ENCODE data around the gene PPP2R2C.
A peak's percentile ranks its signal among the peaks of the same experiment; 100 is the strongest.

Gene PPP2R2C

GRCh38 chr4:6472387-6473263, at the start of gene PPP2R2C:
Gene PPP2R2C (minus strand): TSS chr4:6472614. CDS start chr4:6472229, 385 bp downstream.
- TF ChIP-seq JUND (IDR thresholded peaks at IDR 0.05; ENCODE audit: low read depth): no peak

GRCh38 chr4:6520978-6521377, 48.6 kb upstream of the PPP2R2C start:
- no peak for TF ChIP-seq JUND (IDR thresholded peaks at IDR 0.05; ENCODE audit: low read depth)
- in situ Hi-C loops (cut with HindIII; ENCODE audit: low pct_unique_long_range_greater_than_20kb, low sequenced_read_pairs): no loop called here
- DNase-seq (ENCODE audit: low read depth in 1 of 2, low spot score in 1 of 2): no peak

More at GRCh38 chr4:6472387-6473263, at the start of gene PPP2R2C:
- peak; percentile 48 to 69 for DNase-seq (ENCODE audit: low read depth in 1 of 2, low spot score in 1 of 2)
- in situ Hi-C loops (cut with HindIII; ENCODE audit: low pct_unique_long_range_greater_than_20kb, low sequenced_read_pairs): no loop called here

- DNase-seq (ENCODE audit: low read depth in 1 of 2, low spot score in 1 of 2): no peak
- in situ Hi-C loops (cut with HindIII; ENCODE audit: low pct_unique_long_range_greater_than_20kb, low sequenced_read_pairs): no loop called here
Measured at GRCh38 chr4:6520051-6520636, 47.7 kb upstream of the PPP2R2C start.

DNA sequence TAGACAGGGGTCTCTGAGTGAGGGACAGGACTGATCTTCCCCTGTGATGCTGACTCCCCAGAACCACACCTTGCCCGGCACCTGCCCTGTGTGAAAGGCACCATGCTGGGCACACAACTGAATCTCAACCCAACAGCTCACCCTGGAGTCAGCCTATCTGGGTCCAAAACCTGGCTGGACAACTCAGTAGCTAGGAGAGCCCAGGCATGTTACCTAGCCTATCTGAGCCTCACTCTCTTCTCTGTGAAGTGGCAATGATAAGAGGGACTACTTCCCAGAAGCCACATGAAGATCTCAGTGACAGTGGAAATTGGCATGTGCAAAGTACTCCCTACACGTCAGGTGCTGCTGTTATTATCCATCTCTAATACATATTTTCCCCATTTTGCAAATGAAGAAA, 44.8 kb upstream of the PPP2R2C start:
- no peak for TF ChIP-seq JUND (IDR thresholded peaks at IDR 0.05; ENCODE audit: low read depth)
- DNase-seq (ENCODE audit: low read depth in 1 of 2, low spot score in 1 of 2): no peak
- in situ Hi-C loops (cut with HindIII; ENCODE audit: low pct_unique_long_range_greater_than_20kb, low sequenced_read_pairs): no loop called here

More at GRCh38 chr4:6520051-6520636, 47.7 kb upstream of the PPP2R2C start:
- no peak for TF ChIP-seq JUND (IDR thresholded peaks at IDR 0.05; ENCODE audit: low read depth)

- DNase-seq (ENCODE audit: low read depth in 1 of 2, low spot score in 1 of 2): no peak
- in situ Hi-C loops (cut with HindIII; ENCODE audit: low pct_unique_long_range_greater_than_20kb, low sequenced_read_pairs): no loop called here
- no peak for TF ChIP-seq JUND (IDR thresholded peaks at IDR 0.05; ENCODE audit: low read depth)
Measured at GRCh38 chr4:6516762-6517161, 44.3 kb upstream of the PPP2R2C start.

- DNase-seq (ENCODE audit: low read depth in 1 of 2, low spot score in 1 of 2): no peak
- no peak for TF ChIP-seq JUND (IDR thresholded peaks at IDR 0.05; ENCODE audit: low read depth)
- in situ Hi-C loops (cut with HindIII; ENCODE audit: low pct_unique_long_range_greater_than_20kb, low sequenced_read_pairs): no loop called here
Measured at GRCh38 chr4:6516281-6516680, 43.9 kb upstream of the PPP2R2C start.

- DNase-seq (ENCODE audit: low read depth in 1 of 2, low spot score in 1 of 2): no peak
- no peak for TF ChIP-seq JUND (IDR thresholded peaks at IDR 0.05; ENCODE audit: low read depth)
- in situ Hi-C loops (cut with HindIII; ENCODE audit: low pct_unique_long_range_greater_than_20kb, low sequenced_read_pairs): no loop called here
Measured at GRCh38 chr4:6513678-6514077, 41.3 kb upstream of the PPP2R2C start.

DNA sequence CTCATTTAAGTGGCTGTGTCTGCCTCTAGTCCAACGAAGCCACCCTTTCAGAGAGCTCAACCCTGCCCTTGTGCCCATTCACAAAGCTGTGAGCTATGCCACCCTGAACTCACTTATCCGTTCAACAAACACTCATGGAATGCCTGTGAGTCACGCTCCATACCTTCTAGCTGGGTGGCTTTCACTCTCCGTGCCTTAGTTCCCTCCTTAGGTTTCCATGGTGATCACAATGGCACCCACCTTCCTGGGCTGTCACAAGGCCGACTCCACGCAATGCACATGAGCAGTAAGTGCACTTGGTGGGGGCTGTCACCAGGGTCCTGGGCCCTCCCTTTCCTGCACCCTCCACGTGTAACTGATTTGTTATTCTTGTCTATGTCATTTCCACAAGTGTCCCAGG, 37.2 kb upstream of the PPP2R2C start:
- TF ChIP-seq JUND (IDR thresholded peaks at IDR 0.05; ENCODE audit: low read depth): no peak
- DNase-seq (ENCODE audit: low read depth in 1 of 2, low spot score in 1 of 2): peak; percentile 31 to 32
- in situ Hi-C loops (cut with HindIII; ENCODE audit: low pct_unique_long_range_greater_than_20kb, low sequenced_read_pairs): no loop called here

DNA sequence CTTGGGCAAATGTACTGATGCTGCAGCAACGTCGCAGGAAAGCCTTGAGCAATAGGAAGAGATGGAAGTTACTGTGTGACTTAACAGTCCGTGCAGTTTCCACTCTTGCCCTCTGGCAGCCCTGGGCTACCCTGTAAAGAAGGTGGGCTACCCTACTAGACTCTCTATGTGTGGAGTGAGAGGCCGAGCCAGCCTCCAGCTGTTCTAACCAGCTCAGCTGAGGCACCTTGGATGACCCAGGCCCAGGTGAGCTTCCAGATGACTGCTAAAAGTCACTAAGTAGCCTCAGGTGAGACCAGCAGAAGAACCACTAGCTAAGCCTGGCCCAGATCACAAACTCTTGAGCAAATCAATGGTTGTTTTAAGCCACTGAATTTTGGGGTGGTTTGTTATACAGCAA, 34.9 kb upstream of the PPP2R2C start:
- no peak for DNase-seq (ENCODE audit: low read depth in 1 of 2, low spot score in 1 of 2)
- no peak for TF ChIP-seq JUND (IDR thresholded peaks at IDR 0.05; ENCODE audit: low read depth)
- in situ Hi-C loops (cut with HindIII; ENCODE audit: low pct_unique_long_range_greater_than_20kb, low sequenced_read_pairs): no loop called here

DNA sequence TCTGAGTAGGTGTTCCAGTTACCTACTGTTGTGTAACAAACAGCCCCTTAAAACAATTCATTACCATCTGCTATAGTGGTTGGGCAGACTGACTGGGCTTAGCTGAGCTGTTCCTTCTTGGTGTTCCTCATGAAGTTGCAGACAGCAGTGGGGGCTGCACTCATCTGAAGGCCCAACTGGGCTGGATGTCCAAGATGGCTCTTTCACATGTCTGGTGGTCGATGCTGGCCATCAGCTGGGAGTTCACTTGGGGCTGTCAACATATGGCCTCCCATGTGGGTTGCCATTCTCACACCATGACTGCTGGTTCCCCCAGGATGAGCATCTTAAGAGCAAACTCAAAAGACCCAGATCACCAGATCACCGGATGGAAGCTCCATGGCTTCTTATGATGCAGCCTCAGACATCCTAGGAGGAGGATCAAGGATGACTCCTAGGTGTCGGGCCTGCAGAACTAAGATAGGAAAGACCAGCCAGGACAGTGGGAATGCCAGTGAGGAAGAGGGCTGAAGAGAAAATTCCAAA, 34.3 kb upstream of the PPP2R2C start:
- in situ Hi-C loops (cut with HindIII; ENCODE audit: low pct_unique_long_range_greater_than_20kb, low sequenced_read_pairs): no loop called here

DNA sequence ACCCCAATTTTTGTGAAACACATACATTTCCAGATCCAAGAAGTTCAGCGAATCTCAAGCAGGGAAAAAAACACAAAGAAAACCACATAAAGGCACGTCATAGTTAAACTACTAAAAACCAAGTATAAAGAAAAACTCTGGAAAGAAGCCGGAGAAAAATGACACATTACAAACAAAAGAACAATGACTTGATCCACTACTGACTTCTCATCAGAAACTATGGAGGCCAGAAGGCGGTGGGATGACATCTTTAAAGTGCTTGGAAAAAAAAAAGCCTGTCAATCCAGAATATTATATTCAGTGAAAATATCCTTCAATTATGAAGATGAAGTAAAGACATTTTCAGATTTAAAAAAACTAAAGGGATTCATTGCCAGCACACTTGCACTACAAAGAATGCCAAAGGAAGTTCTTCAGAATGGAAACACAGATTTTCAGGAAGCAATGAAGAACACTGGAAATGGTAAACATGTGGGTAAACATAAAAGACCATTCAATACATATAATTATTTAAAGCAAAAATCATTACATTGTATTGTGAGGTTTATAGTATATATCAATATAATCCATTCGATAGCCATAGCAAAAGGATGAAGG, 32.6 kb upstream of the PPP2R2C start:
- no peak for TF ChIP-seq JUND (IDR thresholded peaks at IDR 0.05; ENCODE audit: low read depth)
- in situ Hi-C loops (cut with HindIII; ENCODE audit: low pct_unique_long_range_greater_than_20kb, low sequenced_read_pairs): no loop called here
- DNase-seq (ENCODE audit: low read depth in 1 of 2, low spot score in 1 of 2): no peak

More for the DNA sequence above, 34.3 kb upstream of the PPP2R2C start:
- TF ChIP-seq JUND (IDR thresholded peaks at IDR 0.05; ENCODE audit: low read depth): no peak
- no peak for DNase-seq (ENCODE audit: low read depth in 1 of 2, low spot score in 1 of 2)

- in situ Hi-C loops (cut with HindIII; ENCODE audit: low pct_unique_long_range_greater_than_20kb, low sequenced_read_pairs): no loop called here
- no peak for DNase-seq (ENCODE audit: low read depth in 1 of 2, low spot score in 1 of 2)
- TF ChIP-seq JUND (IDR thresholded peaks at IDR 0.05; ENCODE audit: low read depth): no peak
Measured at GRCh38 chr4:6502747-6503465, 30.5 kb upstream of the PPP2R2C start.

Measured in T47D (cell line).